Mesodermal cell (in vitro differentiated cells): ENCODE measurements around the gene TCP11L2.
"Not testable (repeated sequence)": the region's sequence is repeated elsewhere in the genome, so short reads cannot be mapped to it uniquely, and the experiment has no call there.

Source experiments
- H3K27ac ChIP-seq: 2 replicates; pipeline ENCODE4 v1.7.0; 2013; ENCODE audit warnings: mild to moderate bottlenecking, low read depth, low read length, moderate library complexity; ENCODE audit not compliant: severe bottlenecking
- H3K36me3 ChIP-seq: 2 replicates; pipeline ENCODE4 v1.7.1; 2013; ENCODE audit warnings: mild to moderate bottlenecking, low read length, moderate library complexity; ENCODE audit not compliant: control insufficient read depth, insufficient read depth
- H3K4me1 ChIP-seq: one replicate; pipeline ENCODE4 v1.7.1; 2013; ENCODE audit warnings: mild to moderate bottlenecking, low read length; ENCODE audit not compliant: insufficient read depth, control insufficient read depth, poor library complexity, severe bottlenecking
- H3K4me3 ChIP-seq: 2 replicates; pipeline ENCODE4 v1.7.0; 2013; ENCODE audit warnings: low read length, control low read depth, mild to moderate bottlenecking; ENCODE audit not compliant: insufficient read depth, poor library complexity, severe bottlenecking; ENCODE audit errors: extremely low read depth
- H3K9me3 ChIP-seq: 2 replicates; pipeline ENCODE4 v1.7.1; 2013; ENCODE audit warnings: mild to moderate bottlenecking, low read length, moderate library complexity; ENCODE audit not compliant: control insufficient read depth
- WGBS, 2 experiments: methylation state at CpG; one replicate each; pipeline ENCODE4 v1.1.5; 2013; ENCODE audit warnings: missing lambda C conversion rate in 2 of 2; ENCODE audit not compliant: insufficient coverage in 2 of 2; 5-methylcytosine and 5-hydroxymethylcytosine counted together

Gene TCP11L2

DNA sequence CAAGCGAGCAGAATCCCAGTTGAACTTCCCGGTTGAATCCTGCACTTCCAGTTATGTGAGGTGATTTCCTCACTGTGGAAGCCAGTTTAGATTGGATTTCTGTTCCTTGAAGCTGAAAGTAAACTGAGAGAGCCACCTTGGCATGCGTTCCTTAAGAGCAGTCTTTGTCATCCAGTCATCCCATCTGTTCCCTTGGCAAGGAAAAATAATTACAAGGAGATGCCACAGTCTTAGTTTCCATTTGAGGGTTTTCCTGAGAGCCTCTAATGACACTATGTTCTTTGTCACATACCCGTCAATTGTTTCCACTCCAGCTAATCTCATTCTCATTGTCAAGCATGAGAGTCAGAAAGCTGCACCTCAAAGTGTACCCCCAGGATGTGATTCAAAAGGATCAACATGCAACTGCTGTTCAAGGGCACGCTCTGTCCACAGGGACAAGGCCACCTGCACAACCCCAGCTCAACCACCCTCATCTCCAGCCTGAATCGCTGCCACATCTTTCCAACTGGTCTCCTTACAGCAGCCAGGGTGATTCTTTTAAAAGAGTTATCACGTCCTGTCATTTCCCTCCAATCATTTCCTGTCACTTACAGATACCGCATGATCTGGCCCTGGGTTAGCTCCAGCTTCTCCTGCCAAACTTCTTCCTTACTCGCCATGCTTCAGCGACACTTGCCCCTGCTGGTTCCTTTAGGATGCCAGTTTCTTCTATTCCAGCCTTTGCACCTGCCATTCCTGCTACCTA is 18.0 kb upstream of the TCP11L2 start:
- 90 to 92% methylated on average over 10 of the region's 10 CpGs for WGBS, 2 experiments
- Histone ChIP-seq H3K4me3 (no peak overlapping the region), H3K27ac (no peak overlapping the region), H3K4me1 (peaks cover 6% of the 10 kb centered on the region), H3K9me3 (peaks cover 5% of the 10 kb centered on the region), H3K36me3 (no peaks in the 10 kb centered on the region)

- peaks cover 6% of the 10 kb centered on the region for H3K4me1 ChIP-seq
- no peak overlapping the region for H3K27ac ChIP-seq
- no peaks in the 10 kb centered on the region for H3K36me3 ChIP-seq
- 88 to 90% methylated on average over 3 of the region's 4 CpGs for WGBS, 2 experiments
- H3K4me3 ChIP-seq, result no peak overlapping the region
- H3K9me3 ChIP-seq, result peaks cover 5% of the 10 kb centered on the region
These were observed 16.6 kb upstream of the TCP11L2 start for GRCh38 chr12:106285982-106286381.

DNA sequence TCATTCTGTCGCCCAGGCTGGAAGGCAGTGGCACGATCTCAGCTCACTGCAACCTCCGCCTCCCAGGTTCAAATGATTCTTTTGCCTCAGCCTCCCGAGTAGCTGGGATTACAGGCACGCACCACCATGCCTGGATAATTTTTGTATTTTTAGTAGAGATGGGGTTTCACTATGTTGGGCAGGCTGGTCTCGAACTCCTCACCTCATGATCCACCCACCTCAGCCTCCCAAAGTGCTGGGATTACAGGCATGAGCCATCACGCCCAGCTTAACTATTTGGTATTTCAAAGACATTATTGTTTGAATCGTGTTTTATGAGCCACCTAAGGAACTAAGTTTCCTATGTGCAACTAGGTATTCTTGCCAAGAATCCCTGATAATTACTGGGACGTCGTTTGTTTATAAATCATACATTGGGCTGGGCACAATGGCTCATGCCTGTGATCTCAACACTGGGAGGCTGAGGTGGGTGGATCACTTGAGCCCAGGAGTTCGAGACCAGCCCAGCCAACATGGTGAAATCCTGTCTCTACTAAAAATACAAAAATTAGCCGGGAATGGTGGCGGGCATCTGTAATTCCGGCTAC is 15.9 kb upstream of the TCP11L2 start:
- H3K4me3 ChIP-seq, H3K27ac ChIP-seq, H3K4me1 ChIP-seq, H3K9me3 ChIP-seq, H3K36me3 ChIP-seq: not testable (repeated sequence)
- 93 to 94% methylated on average over 8 to 12 of the region's 14 CpGs for WGBS, 2 experiments

- H3K4me1 ChIP-seq, result peaks cover 6% of the 10 kb centered on the region
- H3K27ac ChIP-seq, result no peak overlapping the region
- no CpG with 5 or more reads among the region's 1 CpG for WGBS, 2 experiments
- H3K9me3 ChIP-seq, result no peaks in the 10 kb centered on the region
- H3K36me3 ChIP-seq, result no peaks in the 10 kb centered on the region
- no peak overlapping the region for H3K4me3 ChIP-seq
These were observed 15.2 kb upstream of the TCP11L2 start for GRCh38 chr12:106287364-106287763.

DNA sequence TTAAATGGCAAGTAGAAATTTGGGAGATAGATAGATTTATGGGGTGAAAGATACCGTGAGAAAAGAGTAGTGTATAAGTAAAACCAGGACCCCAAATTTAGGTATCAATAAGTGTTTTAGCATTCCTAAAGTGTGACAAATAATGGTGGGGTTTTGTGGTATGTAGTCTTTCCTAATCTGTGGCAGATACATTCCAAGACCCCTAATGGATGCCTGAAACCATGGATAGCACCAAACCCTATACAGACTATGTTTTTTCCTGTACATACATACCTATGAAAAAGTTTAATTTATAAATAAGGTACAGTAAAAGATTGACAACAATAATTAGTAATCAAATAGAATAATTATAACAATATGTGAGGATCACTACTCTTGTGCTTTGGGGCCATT is 14.4 kb upstream of the TCP11L2 start:
- peak overlapping the region; percentile 81 for H3K27ac ChIP-seq

DNA sequence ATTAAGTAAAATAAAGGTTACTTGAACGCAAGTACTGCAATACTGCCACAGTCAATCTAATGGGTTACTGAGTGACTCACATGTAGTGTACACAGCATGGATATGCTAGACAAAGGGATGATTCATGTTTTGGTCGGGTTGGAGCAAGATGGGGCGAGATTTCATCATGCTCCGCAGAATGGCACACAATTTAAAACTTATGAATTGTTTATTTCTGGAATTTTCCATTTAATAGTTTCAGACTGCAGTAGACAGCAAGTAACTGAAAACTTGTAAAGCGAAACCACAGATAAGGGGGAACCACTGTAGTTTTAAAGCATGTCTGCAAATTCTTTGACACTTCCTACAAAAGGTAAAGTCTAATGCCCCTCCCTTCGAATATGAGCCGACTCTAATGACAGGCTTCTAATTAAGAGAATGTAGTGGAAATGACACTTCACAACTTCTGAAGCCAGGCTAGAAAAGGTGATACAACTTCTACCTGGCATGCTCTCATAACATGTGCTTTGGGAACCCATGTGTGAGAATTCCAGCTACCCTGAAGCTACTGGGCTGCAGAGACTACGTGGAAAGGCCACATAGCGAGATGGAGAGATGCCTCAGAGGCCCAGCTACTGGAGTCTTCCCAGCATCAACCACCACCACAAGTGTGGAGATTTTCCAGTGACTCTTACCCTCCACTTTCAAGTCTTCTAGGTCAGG is 13.9 kb upstream of the TCP11L2 start:
- peak overlapping the region; percentile 81 for H3K27ac ChIP-seq
- peaks cover 6% of the 10 kb centered on the region for H3K4me1 ChIP-seq
- WGBS, 2 experiments, result 89 to 90% methylated on average over 6 to 8 of the region's 9 CpGs
- H3K9me3 ChIP-seq, result no peaks in the 10 kb centered on the region
- H3K4me3 ChIP-seq, result no peak overlapping the region
- no peaks in the 10 kb centered on the region for H3K36me3 ChIP-seq

More for the DNA sequence above, 14.4 kb upstream of the TCP11L2 start:
- H3K9me3 ChIP-seq, result no peaks in the 10 kb centered on the region
- 88% methylated on average over 1 of the region's 1 CpG; no CpG with 5 or more reads in 1 of the 2 experiments for WGBS, 2 experiments
- no peaks in the 10 kb centered on the region for H3K36me3 ChIP-seq
- peaks cover 6% of the 10 kb centered on the region for H3K4me1 ChIP-seq
- no peak overlapping the region for H3K4me3 ChIP-seq

GRCh38 chr12:106289196-106289681 is 13.3 kb upstream of the TCP11L2 start:
- 100% methylated on average over 1 of the region's 1 CpG; no CpG with 5 or more reads in 1 of the 2 experiments for WGBS, 2 experiments
- Histone ChIP-seq H3K4me1 (peaks cover 6% of the 10 kb centered on the region), H3K9me3 (no peaks in the 10 kb centered on the region), H3K4me3 (no peak overlapping the region), H3K27ac (peak overlapping the region; percentile 81), H3K36me3 (no peaks in the 10 kb centered on the region)

DNA sequence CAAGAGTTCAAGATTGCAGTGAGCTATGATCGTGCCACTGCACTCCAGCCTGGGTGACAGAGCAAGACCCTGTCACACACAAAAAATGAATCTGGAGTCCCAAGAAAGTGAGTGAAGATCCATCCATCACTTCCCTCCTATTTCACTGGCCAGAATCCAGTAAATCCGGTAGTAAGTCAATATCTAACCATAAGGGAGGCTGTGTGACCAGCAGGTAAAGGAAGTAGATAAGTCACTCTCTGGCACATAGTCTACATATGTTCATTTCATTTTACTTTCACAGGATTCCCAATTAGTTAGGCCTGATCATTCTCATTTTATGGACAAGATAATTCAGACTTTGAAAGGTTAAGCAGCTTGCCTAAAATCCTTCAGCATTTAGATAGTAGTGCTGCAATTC is 11.9 kb upstream of the TCP11L2 start:
- H3K4me1 ChIP-seq, result peaks cover 6% of the 10 kb centered on the region
- H3K4me3 ChIP-seq, result no peak overlapping the region
- H3K9me3 ChIP-seq, result no peaks in the 10 kb centered on the region
- no peaks in the 10 kb centered on the region for H3K36me3 ChIP-seq
- 80 to 88% methylated on average over 1 of the region's 2 CpGs for WGBS, 2 experiments
- H3K27ac ChIP-seq, result no peak overlapping the region

- H3K4me1 ChIP-seq, result peaks cover 6% of the 10 kb centered on the region
- H3K27ac ChIP-seq, result no peak overlapping the region
- H3K9me3 ChIP-seq, result no peaks in the 10 kb centered on the region
- no peak overlapping the region for H3K4me3 ChIP-seq
- WGBS, 2 experiments, result 89 to 100% methylated on average over 1 to 3 of the region's 5 CpGs
- H3K36me3 ChIP-seq, result no peaks in the 10 kb centered on the region
These were observed 11.2 kb upstream of the TCP11L2 start for GRCh38 chr12:106291342-106291741.

GRCh38 chr12:106292339-106292738 is 10.2 kb upstream of the TCP11L2 start:
- H3K4me3 ChIP-seq, result no peak overlapping the region
- H3K36me3 ChIP-seq, result no peaks in the 10 kb centered on the region
- H3K4me1 ChIP-seq, result peaks cover 6% of the 10 kb centered on the region
- 78 to 100% methylated on average over 1 to 4 of the region's 5 CpGs for WGBS, 2 experiments
- H3K27ac ChIP-seq, result no peak overlapping the region
- no peaks in the 10 kb centered on the region for H3K9me3 ChIP-seq
